Measurements from ENCODE around the gene SPNS3.

The SPNS3 gene

GRCh38 chr17:4469552-4469951 lies 35.8 kb downstream of the SPNS3 start:
- no peak for DNase-seq (ENCODE audit: low read depth)

GRCh38 chr17:4472286-4472685 lies 38.5 kb downstream of the SPNS3 start:
- DNase-seq (ENCODE audit: low read depth) = no peak

- DNase-seq (ENCODE audit: low read depth) = no peak
These were observed 40.4 kb downstream of the SPNS3 start for GRCh38 chr17:4474093-4474492.

GRCh38 chr17:4475001-4475400 lies 41.3 kb downstream of the SPNS3 start:
- DNase-seq (ENCODE audit: low read depth) = no peak

- DNase-seq (ENCODE audit: low read depth) = no peak
These were observed 41.7 kb downstream of the SPNS3 start for GRCh38 chr17:4475463-4475862.

- no peak for DNase-seq (ENCODE audit: low read depth)
These were observed 42.3 kb downstream of the SPNS3 start for GRCh38 chr17:4476017-4476416.

DNA sequence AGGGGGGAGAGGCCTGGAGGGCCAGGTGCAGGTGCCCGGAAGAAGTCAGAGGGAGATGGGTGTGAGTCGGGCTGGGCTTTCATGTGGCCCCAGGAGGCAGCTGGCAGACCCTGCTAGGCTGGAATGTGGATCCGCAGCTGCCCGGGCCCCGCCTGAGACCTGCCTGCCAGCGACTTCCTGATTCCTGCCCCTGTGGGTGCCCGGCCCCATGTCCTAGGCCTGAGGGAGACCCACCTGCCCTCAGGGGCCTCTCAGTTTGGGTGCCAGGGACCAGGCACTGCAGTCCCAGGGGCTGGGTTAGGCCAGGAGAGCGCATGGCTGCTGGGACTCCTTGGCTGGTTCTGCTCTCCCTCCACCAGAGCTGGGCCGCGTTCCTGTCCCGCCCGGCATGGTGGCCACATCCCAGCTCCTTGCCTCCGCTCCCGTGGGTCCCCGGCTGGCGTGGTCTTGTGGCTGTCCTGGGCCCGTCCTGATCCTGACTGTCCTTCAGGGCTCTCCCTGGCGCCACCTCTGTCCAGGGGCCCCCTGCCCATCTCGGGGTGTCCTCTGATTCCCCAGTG lies 42.9 kb downstream of the SPNS3 start:
- no peak for DNase-seq (ENCODE audit: low read depth)

DNA sequence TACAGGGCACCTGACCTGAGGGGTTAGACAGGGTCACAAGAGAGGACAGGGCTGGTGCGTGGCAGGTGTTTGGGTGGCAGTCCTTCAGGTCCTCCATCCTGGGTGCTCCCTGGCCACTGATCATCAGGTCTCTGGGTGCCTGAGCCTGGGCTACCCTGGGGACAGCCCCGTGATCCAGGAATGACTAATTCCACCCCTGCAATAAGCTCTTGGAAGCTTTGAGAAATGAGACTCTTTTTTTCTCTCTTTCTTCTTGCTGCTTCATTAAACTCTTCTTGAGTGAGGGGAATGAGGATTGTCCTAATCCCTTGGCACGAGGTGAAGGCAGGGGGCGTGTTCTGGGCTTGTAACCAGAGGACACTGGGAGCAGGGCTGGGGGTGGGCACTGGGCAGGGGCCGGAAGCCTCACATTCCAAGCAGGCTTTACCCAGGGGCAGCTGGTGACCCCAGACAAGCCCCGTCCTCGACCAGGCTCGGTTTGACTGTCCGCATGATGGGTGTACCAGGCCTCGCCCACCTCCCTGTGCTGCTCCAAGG lies 43.6 kb downstream of the SPNS3 start:
- peak; percentile 9 for DNase-seq (ENCODE audit: low read depth)

DNA sequence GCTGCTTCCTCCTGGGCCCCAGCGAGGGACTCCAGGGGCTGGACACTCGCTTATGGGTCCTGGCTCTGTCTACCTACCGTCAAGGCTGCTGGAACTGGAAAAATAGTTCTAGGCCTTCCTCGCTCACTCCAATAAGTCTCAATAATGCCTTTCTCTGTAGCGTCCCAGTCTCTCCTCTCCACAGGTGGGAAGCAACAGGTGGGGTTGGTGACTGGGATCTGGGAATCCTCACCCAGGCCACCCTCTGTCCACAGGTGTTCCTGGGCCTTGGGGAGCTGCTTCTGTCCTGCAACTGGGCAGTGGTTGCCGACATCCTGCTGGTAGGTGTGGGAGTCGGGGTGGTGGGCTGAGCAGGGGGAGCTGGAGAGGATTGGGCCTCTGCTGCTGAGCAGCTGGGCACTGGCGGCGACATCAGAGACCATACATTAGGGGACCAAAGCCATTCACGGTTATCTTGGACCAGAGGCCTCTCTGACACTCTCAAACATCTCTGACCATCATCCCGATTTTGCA lies 44.6 kb downstream of the SPNS3 start:
- DNase-seq (ENCODE audit: low read depth) = no peak

GRCh38 chr17:4479340-4479981 lies 45.7 kb downstream of the SPNS3 start:
- no peak for DNase-seq (ENCODE audit: low read depth)

GRCh38 chr17:4479982-4480751 lies 46.4 kb downstream of the SPNS3 start:
- no peak for DNase-seq (ENCODE audit: low read depth)

DNA sequence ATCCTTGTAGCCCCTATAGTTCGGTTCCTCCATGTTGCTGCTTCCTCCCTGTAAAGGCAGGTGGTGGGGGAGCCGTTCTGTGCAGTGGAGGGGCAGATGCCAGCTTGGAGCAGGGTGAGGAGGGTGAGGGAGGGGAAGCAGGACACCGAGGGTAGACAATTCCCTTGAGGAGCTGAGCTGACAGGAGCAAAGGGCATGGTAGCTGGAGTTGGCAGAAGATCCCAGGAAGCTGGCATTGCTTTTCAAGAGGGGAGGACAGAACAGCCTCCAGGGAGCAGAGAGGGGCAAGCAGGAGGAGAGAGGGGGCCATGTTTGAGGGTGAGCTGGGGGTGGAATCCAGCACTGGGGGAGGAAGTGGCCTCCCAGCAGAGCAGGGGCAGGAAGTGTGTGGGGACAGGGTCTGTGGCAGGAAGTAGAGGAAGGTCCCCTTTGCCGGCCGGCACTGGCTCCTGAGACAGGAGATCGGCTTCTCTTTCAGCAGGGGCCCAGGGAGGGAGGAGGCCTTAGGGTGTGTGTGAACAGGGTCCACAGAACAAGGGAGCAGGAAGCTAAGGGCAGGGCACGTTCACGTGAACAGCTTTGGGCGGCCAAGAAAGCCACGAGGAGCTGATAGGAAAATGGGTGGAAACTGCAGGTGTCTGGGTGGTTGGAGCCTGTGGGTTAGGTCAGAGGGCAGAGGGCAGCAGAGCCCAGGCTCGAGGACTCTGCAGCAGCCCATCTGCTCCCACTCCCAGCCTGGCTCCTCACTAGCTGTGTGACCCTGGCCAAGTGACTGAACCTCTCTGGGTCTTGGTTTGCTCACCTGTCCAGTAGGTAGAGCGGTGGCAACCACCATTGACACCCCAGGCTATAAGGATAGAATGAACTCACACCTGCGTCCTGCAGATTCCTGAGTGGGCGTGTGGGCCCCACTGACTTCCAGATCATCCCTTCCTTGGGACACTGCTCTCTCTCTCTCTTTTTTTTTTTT lies 47.5 kb downstream of the SPNS3 start:
- no peak for DNase-seq (ENCODE audit: low read depth)

GRCh38 chr17:4482338-4483011 lies 48.7 kb downstream of the SPNS3 start:
- no peak for DNase-seq (ENCODE audit: low read depth)

DNA sequence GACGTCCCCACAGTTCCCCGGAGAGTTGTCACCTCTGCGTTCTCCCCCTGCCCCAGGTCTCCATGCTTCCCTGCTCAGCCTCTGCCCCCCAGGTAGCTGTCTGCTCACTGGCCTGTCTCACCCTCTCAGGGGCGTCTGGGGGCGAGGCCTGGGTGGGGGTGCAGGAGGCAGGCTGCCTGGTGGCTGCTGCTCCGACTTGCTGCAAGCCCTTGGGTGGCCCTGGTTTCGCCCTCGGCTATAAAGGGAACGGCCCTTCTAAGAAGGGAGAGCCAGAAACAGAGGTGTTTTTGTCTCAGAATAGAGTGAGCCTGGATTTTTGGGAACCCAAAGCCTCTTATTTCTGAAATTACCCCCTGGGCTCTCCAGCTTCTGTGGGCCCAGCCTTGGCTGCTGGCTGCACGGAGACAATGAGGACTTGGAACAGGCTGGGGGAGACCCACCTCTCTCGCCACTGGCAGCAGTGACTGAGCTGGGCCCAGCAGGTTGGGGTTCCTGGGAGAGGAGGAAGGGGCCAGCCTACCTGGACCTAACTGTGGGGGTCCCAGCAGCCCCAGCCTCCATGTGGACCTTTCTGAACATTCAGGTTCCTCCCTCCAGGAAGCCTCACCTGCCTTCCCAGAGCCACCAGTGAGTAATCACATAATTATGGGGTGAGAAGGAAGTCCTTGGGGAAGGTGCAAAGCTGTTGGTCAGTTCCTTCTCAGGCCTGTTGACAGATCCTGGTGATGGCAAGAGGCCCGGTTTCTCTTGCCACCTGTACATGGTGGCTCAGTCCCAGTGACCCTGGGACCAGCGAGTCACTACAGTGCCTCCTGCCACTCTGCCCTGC lies 49.5 kb downstream of the SPNS3 start:
- DNase-seq (ENCODE audit: low read depth) = no peak

DNA sequence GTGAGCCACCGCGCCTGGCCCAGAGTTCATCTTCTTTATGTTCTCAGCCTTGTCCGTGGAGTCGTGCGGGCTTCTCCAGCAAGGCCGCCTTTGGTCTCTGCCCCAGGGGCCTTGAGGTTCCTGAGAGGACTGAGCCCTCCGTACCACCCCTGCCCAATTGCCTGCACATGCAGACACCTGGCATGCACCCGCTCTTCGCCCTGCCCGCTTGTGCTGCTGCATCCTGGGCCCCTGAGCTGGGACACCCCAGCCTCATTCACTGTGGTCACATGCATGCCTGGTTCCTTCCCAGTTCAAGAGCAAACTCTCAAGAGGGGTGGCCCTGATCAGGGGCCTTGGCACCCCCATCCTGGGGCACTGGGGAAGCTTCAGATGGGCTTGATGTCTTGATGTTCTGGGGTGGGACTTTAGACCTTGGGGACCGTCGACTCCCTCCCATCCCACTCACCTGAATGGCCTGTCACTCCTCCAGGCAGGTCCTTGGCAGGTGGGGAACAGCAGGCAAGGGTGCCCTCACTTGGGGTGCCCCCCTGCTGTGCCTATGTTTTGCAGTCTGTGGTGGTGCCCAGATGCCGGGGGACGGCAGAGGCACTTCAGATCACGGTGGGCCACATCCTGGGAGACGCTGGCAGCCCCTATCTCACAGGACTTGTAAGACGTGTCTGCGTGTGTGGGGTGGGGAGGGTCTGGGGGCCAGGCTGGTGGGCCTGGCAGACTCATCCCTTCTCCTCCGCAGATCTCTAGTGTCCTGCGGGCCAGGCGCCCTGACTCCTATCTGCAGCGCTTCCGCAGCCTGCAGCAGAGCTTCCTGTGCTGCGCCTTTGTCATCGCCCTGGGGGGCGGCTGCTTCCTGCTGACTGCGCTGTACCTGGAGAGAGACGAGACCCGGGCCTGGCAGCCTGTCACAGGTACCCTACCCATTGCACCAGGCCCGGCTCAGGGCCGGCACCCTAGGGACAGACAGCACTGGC lies 52.2 kb downstream of the SPNS3 start:
- no peak for DNase-seq (ENCODE audit: low read depth)

DNA sequence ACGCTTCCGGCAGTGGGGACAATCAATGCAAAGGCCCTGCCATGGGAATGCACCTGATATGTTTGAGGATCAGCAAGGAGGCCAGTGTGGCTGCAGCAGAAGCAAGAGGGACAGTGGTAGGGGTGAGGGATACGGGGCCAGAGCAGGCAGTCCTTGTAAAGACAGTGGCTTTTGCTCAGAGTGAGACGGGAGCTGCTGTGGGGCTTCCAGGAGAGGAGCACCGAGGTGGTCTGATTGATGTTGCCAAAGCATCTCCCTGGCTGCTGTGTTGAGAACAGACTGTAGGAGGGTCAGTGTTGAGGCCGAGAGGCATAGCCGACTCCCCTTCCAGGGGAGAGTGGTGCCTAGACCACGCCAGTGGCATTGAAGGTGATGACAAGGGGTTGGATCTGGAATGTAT lies 53.6 kb downstream of the SPNS3 start:
- no peak for DNase-seq (ENCODE audit: low read depth)

DNA sequence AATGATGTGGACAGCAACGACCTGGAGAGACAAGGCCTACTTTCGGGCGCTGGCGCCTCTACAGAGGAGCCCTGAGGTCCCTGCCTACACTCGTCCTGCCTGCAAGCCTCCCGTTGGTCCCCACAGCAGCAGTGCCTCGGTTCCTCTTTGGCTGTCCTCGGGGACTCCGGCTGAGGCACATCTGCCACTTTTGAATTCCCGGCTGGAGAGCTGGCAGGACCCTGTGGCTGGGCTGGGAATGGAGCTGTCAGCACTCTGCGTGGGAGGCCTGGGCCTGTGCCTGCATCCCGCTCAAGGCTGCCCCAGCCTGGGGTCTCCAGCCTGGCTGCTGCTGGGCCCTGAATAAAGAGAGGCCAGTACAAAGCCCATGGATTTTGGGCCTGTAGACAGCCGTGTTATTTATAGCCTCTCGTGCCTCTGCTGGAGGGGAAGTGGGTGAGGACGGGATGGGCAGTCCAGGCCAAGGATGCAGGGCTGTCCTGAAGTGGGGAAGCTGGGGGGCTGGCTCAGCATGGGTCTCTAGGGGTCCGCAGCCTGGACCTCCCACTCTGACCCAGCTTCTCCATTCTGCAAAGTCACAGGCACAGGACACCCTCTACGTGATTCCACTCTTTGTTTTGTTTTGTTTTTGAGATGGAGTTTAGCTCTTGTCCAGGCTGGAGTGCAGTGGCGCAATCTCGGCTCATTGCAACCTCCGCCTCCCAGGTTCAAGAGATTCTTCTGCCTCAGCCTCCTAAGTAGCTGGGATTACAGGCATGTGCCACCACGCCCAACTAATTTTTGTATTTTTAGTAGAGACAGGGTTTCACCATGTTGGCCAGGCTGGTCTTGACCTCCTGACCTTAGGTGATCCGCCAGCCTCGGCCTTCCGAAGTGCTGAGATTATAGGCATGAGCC lies 54.3 kb downstream of the SPNS3 start:
- DNase-seq (ENCODE audit: low read depth) = no peak

DNA sequence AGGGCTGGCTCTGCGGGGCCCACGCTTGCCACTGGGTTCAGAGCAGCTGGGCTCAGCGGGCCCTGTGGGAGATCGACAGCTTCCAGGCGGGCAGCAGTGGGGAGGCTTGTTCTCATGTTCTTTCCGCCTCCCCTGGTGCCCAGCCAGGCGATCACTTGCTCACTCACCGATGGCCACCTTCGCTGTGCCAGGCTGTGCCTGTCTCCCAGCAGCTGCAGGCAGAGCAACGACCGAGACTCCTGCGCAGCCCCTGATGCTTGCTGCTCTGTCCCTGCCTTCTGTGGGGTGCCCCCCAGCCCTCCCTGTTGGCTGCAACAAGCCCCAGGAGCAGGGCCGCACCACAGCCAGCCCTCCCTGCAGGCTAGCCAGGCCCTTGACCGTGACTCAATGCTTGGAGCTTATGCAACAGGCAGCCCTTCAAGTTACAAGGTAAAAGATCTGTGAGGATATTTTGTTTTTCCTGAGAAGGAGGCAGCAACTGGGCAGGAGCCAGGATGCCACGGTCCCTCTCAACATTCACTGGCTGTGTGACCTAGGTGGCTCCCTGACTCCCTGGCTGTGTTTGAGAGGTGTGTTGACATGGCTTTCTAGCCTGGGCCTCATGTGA lies 55.4 kb downstream of the SPNS3 start:
- DNase-seq (ENCODE audit: low read depth) = peak; percentile 37

Data from iris pigment epithelial cell (primary cell).